GM19397 (cell line): ENCODE data around the gene AARS2.
"Not testable (repeated sequence)": the region's sequence is repeated elsewhere in the genome, so short reads cannot be mapped to it uniquely, and the experiment has no call there.

ENCODE experiments used
- ATAC-seq: cut with Tn5 transposase; IDR thresholded peaks from one replicate; pipeline ENCODE4 v1.9.1; 2021; ENCODE audit warnings: mild to moderate bottlenecking, moderate library complexity; ENCODE audit not compliant: unreplicated experiment

The AARS2 gene

DNA sequence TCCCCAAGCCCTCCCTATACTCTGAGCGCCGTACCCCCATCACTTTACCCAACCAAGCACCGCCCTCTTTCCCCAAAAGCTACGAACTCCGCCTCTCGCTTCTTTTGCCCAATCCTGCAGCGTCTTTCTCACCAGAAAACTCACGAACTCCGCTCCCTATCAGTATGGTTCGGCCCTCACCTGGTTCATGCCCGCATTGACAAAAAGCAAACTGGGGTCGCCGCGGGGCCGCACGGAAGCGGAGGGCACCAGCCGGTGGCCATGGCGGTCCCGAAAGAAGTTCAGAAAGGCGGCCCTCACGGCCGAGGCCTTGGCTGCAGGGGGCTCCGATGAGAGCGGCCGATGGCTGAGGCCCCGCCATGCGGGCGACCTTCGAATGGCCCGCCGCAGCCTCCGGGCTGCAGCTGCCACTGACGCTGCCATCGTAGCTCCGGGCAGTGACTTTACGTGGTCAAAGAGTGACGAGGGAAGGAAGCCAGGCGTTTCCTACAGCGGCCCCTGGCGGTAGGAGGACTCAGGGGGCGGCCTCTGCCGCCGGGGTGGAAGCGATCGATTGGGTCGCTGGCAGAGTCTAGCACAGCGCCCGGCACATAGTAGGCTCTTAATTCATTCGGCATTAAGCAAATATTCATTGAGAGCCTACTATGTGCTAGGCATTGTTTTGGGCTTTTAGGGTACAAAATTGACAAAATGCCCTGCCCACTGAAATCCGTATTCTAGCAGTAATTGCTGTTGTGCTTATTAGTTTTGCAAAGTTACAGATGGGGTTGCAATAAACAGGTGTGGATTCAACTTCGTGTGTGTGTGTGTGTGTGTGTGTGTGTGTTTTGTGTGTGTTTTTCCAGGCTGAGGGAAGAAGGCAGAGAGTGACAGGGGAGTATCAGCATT is at the start of gene AARS2:
AARS2 (minus strand) TSS at position 447 of the 888 bp plus-strand sequence; CDS start at position 423, 24 bp downstream.
- peak; percentile 80 for ATAC-seq

- ATAC-seq, result no peak
These were observed 48.8 kb upstream of the AARS2 start for GRCh38 chr6:44361947-44362346.

DNA sequence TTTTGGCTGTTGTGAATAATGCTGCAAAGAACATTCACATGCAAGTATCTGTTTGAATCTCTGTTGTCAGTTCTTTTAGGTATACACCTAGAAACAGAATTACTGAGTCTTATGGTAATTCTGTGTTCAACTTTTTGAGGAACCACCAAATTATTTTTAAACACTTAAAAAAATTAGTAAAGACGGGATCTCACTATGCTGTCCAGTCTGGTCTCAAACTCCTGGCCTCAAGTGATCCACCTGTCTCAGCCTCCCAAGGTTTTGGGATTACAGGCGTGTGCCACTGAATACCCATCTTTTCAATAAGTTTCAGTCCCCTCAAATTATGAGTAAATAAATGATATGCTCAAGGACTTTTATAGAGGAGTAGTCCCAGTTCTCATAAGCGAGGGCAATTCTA is 46.8 kb upstream of the AARS2 start:
- no peak for ATAC-seq

DNA sequence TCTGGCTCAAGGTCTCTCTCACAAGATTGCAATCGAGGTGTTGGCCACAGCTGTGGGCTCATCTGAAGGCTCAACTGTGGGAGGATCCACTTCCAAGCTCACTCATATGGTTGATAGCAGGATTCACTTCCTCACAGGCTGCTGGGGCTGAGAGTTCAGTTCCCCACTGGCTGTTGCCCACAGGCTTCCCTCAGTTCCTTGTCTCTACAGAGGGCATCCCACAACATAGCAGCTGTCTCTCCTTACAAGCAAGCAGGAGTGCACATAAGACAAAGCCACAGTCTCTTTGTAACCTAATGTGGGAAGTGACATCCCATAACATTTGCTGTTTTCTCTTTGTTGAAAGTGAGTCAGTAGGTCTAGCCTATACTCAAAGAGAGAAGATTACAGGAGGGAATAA is 43.3 kb upstream of the AARS2 start:
- no peak for ATAC-seq

GRCh38 chr6:44355640-44356039 is 42.5 kb upstream of the AARS2 start:
- ATAC-seq, result no peak

GRCh38 chr6:44353336-44353735 is 40.2 kb upstream of the AARS2 start:
- ATAC-seq, result no peak

GRCh38 chr6:44352259-44352658 is 39.1 kb upstream of the AARS2 start:
- ATAC-seq, result no peak

DNA sequence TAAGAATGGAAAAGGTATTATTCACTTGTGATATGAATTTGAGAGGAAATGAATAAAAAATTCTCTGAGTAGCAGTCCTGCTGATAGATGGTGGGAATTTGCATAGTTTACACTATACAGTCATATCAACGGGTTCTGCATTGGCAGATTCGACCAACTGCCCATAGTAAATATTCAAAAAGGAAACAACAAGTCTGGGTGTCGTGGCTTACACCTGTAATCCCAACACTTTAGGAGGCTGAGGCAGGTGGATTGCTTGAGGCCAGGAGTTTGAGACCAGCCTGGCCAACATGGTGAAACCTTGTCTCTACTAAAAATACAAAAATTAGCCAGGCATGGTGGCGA is 37.5 kb upstream of the AARS2 start:
- ATAC-seq, result not testable (repeated sequence)

GRCh38 chr6:44349904-44350649 is 36.9 kb upstream of the AARS2 start:
- ATAC-seq, result no peak

GRCh38 chr6:44346818-44347217 is 33.7 kb upstream of the AARS2 start:
- not testable (repeated sequence) for ATAC-seq

- ATAC-seq, result no peak
These were observed 29.3 kb upstream of the AARS2 start, which contains the start of gene SPATS1 for GRCh38 chr6:44342489-44342888. SPATS1 (plus strand) TSS chr6:44342650; CDS start chr6:44343096, 446 bp downstream.

DNA sequence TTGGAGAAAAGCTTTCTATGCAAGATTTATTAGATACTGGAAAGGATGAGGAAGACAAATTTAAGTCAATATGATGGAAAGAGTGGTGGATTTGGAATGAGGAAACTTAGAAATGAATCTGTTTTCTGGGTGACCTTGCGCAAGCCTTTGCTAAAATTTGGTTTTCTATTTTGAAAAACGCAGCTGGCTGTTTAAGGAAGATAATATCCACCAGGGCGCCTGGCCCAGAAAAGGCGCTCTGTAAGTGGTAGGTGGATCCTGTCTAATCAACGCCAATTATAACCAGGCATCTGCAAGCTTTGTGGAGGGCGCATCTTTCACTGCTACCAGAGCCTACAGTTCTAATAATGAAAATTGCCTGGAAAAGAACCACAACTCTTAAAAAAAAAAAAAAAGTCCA is 28.9 kb upstream of the AARS2 start:
- no peak for ATAC-seq

DNA sequence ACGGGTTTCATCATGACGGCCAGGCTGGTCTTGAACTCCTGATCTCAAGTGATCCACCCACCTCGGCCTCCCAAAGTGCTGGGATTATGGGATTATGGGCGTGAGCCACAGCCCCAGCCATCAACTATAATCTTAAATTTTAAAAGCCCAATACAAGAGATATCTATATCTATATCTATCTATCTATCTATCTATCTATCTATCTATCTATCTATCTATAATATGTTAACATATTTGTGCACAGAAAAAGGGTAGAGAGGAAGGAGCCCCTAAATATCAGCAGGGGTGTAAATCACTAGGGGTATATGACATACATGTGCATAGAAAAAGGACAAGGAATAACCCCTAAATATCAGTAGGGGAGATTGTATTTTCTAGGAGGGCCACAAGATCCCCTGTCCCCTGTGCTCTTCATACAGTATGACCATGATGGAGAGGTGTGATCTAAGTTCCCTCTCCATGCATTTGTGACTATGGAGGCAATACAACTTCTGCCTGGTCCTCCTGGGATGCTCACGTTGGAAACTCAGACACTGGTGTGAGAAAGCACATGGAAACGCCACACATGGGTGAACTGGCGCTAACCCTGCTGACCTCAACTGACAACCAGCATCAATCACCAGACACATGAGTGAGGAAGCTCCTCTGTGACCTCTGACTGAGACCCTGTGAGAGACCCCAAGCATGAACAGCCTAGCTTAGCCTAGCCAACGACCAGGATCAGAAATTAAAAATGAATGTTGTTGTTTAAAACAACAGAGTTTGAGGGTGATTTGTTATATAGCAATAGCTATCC is 28.1 kb upstream of the AARS2 start:
- no peak for ATAC-seq

DNA sequence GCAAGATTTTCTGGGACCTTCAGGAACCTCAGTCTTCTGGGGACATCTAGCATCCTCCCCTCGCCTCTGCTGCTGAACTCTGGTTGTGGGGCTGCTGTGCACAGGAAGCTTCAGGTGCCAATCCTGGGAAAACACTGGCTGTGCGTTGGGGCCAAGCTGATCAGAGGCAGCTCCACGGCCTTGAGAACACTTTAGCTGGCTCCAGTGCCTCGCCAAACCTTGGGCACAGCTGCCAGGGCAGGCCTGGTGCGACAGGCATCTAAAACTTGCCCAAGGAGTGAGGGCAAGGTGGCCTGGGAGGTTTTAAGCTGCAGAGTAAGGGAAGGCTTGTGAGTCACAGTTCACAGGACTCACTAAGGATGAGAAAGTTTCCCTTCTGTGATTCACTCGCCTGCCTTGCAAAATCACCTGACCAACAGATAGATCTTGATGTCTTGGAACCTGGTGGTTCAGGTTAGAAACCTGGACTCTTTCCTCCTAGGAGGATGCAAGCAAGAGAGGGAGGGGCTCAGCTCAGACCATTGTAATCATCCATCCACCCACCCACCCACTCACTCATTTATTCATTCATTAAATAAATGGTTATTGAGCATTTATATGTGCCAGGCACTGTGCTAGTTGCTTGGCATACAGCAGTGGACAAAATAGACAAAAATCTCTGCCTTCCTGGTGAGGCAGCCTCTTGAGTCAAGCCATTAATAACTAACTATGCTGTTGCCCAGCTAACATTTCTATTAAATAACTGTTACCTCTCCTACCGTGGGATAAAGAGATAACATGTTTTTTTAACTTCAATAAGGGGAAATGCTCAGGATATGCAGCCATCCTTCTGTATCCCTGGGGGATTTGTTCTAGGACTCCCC is 26.8 kb upstream of the AARS2 start:
- ATAC-seq, result no peak

DNA sequence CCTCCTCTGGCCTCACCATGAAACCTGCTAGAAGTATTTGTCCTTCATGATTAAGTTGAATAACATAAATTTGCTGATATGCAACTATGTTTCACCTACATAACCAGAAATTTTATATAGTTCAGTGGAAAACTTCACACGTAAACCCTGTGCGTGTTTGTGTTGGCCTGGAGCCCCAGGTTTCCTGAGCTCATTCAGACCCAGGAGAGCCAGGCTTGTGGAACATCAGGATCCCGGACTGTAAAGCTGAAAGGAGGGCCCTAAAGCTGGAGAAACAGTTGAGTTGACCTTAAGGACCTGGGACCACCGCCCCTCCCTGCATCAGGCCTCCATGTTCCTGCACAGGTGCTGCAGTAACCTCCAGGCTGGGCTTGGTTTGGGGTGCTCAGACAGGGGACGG is 26.2 kb upstream of the AARS2 start:
- no peak for ATAC-seq

DNA sequence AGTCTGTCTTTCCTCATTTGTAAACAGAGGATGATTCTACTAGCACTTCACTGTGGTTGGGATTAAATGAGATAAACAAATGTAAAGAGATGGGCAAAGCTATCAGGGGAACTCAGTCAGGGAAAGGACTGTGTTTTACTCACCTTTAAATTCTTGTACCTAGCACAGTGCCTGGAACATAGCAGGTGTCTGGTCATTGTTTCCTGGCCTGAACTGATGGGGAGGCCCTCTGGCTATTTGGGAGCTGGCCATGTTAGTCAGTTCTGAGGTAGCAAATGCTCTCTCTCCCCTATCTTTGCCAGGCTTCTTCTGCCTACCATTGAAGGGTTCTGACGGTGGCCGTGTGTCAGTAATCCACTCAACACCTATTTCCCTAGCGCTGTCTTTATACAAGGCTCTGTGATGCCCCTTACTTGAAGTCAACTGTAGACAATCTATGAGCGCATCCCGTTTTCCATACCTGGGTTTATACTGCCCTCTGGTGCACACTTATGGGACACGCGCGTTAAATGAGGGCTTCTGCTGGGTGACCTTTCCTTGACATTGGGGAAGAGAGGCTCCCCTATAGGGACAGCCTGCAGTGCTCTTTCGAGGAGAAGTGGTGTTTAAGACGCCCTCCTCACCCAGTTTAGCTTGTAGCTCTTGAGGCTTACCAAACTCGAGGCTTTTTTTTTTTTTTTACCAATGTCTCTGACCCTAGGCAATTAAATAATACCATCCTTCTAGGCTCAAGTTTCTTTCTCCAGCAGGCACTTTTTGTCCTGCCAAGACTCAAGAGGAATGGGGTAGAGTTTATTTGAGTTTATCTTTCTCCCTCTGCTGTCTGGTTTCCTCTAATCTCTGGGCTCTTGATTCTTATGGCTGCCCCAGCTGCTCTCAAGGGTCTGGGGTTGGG is 25.3 kb upstream of the AARS2 start:
- no peak for ATAC-seq

DNA sequence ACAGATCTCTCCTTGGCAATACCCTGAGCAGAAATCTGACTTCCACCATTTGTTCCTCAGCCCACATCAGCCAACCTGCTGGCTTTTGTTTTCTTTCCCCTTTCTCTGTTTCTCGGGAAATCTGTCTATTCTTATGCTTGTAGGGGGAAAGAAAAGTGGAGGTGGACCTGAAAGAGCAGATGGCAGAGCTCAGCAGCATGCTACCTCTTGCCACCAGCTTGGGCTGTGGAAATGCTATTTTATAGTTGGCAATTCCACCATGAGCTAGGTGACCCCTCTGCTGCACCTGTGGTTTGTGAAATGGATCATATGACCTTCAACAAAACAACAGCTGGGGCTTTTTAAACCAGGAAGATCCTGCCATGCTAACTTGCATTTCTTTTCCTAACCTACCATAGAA is 22.5 kb upstream of the AARS2 start:
- no peak for ATAC-seq

DNA sequence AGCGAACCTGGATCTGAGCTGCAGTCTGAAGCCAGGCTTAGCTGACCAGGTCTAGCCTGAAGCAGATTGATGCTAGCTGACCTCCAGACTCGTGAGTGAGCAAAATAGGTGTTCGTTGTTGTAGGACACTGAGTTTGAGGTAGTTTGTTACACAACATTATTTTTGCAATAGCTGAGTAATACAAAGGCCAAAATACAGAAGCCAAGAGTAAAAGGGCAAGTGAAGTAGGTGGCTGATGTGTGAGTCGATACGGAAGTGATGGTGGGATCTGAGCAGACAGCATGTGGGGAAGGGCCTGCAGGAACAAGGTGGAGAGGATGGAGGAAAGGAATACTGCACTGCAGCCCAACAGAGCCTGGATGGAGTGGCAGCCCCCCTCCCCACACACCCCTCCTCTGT is 20.8 kb upstream of the AARS2 start:
- no peak for ATAC-seq

DNA sequence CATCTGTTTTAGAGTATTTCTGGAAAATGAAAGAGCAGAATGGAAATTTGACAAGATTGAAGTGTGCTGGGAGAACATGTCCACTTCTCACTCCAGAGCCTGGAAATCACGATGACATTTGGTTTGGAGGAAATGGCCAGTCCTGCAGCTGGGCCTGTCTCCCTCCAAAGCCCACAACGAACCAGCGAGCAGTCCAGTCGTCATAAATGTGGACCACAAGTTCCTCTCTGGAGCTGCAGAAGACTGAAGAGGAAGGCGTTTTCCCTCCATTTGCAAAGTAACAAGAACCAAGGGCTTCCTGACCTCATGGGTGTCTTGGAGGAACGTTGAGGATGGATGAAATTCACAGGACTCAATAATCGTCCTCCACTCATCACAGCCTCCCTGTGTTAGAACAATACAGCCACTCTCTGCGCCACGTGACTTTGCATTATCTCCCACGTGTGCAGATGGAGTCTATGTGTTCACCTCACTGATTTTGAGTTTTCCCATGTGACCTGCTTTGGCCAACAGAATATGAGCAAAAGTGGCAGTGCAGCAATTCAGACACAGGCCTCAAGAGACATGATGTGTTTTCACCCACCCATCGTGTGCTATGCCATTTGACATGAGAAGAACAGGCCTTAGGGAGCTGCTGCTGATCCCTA is 20.2 kb upstream of the AARS2 start:
- no peak for ATAC-seq
